Esophagus squamous epithelium (tissue), 4 donors: Measurements from ENCODE around the gene CLDN7.

ENCODE experiments used
- CTCF ChIP-seq, 6 experiments: fragments of 450-650 bp in 4 of 6; fragments of 200-600 bp in 2 of 6; sonication (generic) in 2 of 6; IDR thresholded peaks; one replicate each; pipeline ENCODE4 v1.5.1; 2016 to 2019; ENCODE audit warnings: antibody characterized with exemption in 6 of 6, mild to moderate bottlenecking in 4 of 6, moderate library complexity in 4 of 6
- POLR2A ChIP-seq, 4 donors: fragments of 450-650 bp; IDR thresholded peaks; one replicate each; pipeline ENCODE4 v1.6.1; 2017; ENCODE audit warnings: antibody characterized with exemption in 4 of 4, mild to moderate bottlenecking in 4 of 4, moderate library complexity in 3 of 4

GRCh38 chr17:7281953-7282751 lies 19.9 kb upstream of the CLDN7 start:
- TF ChIP-seq CTCF (IDR thresholded peaks at IDR 0.05) (no peak), POLR2A (IDR thresholded peaks at IDR 0.05) (no peak)
